Stomach (tissue), 9 donors: ENCODE measurements around the gene MUS81. TPM values are rescaled to one million over a fixed set of nuclear protein-coding genes. Genes with fewer than 3 reads are reported as not detected.
A peak's percentile ranks its signal among the peaks of the same experiment; 100 is the strongest.

Experiments
- DNase-seq, 2 donors: peaks; one replicate each; pipeline versions ENCODE4 v3.0.0 to v3.0.0-alpha.2; 2013 to 2019
- H3K27ac ChIP-seq, 5 donors: fragments of 200-600 bp in 4 of 5; sonication (generic) in 4 of 5; one replicate each; pipeline ENCODE4 v1.5.1; 2013 to 2019; ENCODE audit warnings: mild to moderate bottlenecking in 1 of 5, moderate library complexity in 1 of 5
- H3K27me3 ChIP-seq, 3 donors: fragments of 200-600 bp; sonication (generic); one replicate each; pipeline ENCODE4 v1.5.1; 2017 to 2019; ENCODE audit warnings: mixed run types in 1 of 3
- H3K36me3 ChIP-seq, 4 donors: fragments of 200-600 bp; sonication (generic); 1 replicate in 3 of 4; 2 replicates in 1 of 4; pipeline ENCODE4 v1.5.1; 2016 to 2019
- H3K4me1 ChIP-seq, 4 donors: fragments of 200-600 bp; sonication (generic); one replicate each; pipeline ENCODE4 v1.5.1; 2016 to 2019
- H3K4me3 ChIP-seq, 4 donors: fragments of 200-600 bp; sonication (generic) in 3 of 4; one replicate each; pipeline ENCODE4 v1.5.1; 2016 to 2019; ENCODE audit warnings: mild to moderate bottlenecking in 1 of 4
- H3K9me3 ChIP-seq, 4 donors: fragments of 200-600 bp; sonication (generic); one replicate each; pipeline ENCODE4 v1.5.1; 2016 to 2019
- EP300 ChIP-seq: sonication (generic); formaldehyde crosslinking; IDR thresholded peaks from one replicate; pipeline ENCODE4 v1.6.1; 2017; ENCODE audit warnings: antibody characterized with exemption
- POLR2A ChIP-seq, 4 donors: fragments of 450-650 bp; IDR thresholded peaks; one replicate each; pipeline ENCODE4 v1.6.1; 2016; ENCODE audit warnings: antibody characterized with exemption in 4 of 4, control low read depth in 2 of 4, mild to moderate bottlenecking in 1 of 4, moderate library complexity in 1 of 4
- POLR2AphosphoS5 ChIP-seq, 3 donors: sonication (generic); formaldehyde crosslinking; IDR thresholded peaks; one replicate each; pipeline ENCODE4 v1.6.1; 2016; ENCODE audit warnings: antibody characterized with exemption in 3 of 3
- WGBS, 5 donors: extraction: QIAGEN DNeasy Blood & Tissue Kit in 3 of 5; methylation state at CpG; one replicate each; pipeline versions ENCODE4 v1.1.5 to v1.1.7; 2013 to 2018; 5-methylcytosine and 5-hydroxymethylcytosine counted together
- intact Hi-C: fragments of 100-400 bp; cut with DNase I; formaldehyde crosslinking; loops from one replicate; pipeline ENCODE4 v1.15.1; 2023; ENCODE audit warnings: low total_unique reads
- polyA plus RNA-seq, 3 donors: library from polyadenylated mRNA; stranded (reverse); fragments of 200-250 nt; gene quantifications; one replicate each; pipeline ENCODE4 v1.2.3, GENCODE V29; 2013
- total RNA-seq, 5 donors: library from RNA; depleted of rRNA; stranded (reverse); fragments of >200 nt; gene quantifications; one replicate each; pipeline versions ENCODE4 v1.1.0 to v1.2.3, GENCODE V29; 2014 to 2016
- TF ChIP-seq, protein P1 (sequence below), 7 experiments: fragments of 450-650 bp in 4 of 7; fragments of 200-600 bp in 3 of 7; sonication (generic) in 3 of 7; IDR thresholded peaks; one replicate each; pipeline ENCODE4 v1.5.1; 2016 to 2019; ENCODE audit warnings: antibody characterized with exemption in 7 of 7, control low read depth in 2 of 7, mild to moderate bottlenecking in 1 of 7
- donor health status: healthy with polysubstance abuse.
- donor health status: Bipolar disorder and iron deficiency.
- donor health status: healthy.

Gene MUS81
- total and polyA plus RNA-seq, 8 donors = 26.4 to 162 (median 48.8) TPM

DNA sequence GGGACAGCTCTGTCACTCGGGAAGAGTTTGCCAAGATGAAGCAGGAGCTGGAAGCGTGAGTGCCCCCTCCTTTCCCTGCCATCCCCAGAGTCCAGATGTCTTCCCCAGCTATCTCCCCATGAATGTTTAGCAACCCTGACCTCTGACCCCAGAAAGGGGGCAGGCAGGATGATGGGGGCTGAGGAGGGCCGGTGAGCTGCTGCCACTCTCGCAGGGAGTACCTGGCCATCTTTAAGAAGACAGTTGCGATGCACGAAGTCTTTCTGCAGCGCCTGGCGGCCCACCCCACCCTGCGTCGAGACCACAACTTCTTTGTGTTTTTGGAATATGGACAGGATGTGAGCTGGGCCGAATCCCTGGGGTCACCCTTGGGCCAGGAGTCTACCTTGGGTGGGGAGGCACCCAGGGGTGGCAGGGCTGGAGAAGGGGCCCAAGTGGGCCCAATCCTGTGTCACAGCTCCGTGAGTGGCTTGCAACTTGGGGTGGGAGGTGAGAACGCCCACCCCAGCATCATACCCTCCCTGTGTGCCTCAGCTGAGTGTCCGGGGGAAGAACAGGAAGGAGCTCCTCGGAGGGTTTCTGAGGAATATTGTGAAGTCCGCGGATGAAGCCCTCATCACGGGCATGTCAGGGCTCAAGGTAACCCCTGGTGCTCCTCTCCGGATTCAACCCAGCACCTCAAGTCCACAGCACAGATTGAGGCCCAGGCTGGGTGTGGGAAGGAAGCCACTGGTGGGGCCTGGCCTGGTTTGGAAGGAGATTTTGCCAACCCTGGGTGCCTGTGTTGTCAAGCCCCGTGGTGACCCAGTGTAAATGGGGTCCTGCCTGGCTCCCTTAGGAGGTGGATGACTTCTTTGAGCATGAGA is 9.8 kb upstream of the MUS81 start:
- peaks cover 35 to 53% (median 50%) of the 10 kb centered on the region in 4 donors for H3K36me3 ChIP-seq
- H3K4me1 ChIP-seq = peaks cover 9 to 39% (median 35%) of the 10 kb centered on the region in 4 donors
- no peak for DNase-seq
- TF ChIP-seq, protein P1, sequence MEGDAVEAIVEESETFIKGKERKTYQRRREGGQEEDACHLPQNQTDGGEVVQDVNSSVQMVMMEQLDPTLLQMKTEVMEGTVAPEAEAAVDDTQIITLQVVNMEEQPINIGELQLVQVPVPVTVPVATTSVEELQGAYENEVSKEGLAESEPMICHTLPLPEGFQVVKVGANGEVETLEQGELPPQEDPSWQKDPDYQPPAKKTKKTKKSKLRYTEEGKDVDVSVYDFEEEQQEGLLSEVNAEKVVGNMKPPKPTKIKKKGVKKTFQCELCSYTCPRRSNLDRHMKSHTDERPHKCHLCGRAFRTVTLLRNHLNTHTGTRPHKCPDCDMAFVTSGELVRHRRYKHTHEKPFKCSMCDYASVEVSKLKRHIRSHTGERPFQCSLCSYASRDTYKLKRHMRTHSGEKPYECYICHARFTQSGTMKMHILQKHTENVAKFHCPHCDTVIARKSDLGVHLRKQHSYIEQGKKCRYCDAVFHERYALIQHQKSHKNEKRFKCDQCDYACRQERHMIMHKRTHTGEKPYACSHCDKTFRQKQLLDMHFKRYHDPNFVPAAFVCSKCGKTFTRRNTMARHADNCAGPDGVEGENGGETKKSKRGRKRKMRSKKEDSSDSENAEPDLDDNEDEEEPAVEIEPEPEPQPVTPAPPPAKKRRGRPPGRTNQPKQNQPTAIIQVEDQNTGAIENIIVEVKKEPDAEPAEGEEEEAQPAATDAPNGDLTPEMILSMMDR (IDR thresholded peaks at IDR 0.05) = no peak
- TF ChIP-seq EP300 (no peak), POLR2AphosphoS5 (IDR thresholded peaks at IDR 0.05) (no peak), POLR2A (IDR thresholded peaks at IDR 0.05) (no peak)
- H3K9me3 ChIP-seq = peaks cover 0 to 7% (median 0%) of the 10 kb centered on the region in 4 donors
- no peaks in the 10 kb centered on the region for H3K27me3 ChIP-seq
- WGBS, 5 donors = 74 to 80% (median 78%) methylated on average over 19 to 20 of the region's 20 CpGs
- H3K27ac ChIP-seq = no peak overlapping the region
- intact Hi-C loops = no loop called here
- H3K4me3 ChIP-seq = no peak overlapping the region

DNA sequence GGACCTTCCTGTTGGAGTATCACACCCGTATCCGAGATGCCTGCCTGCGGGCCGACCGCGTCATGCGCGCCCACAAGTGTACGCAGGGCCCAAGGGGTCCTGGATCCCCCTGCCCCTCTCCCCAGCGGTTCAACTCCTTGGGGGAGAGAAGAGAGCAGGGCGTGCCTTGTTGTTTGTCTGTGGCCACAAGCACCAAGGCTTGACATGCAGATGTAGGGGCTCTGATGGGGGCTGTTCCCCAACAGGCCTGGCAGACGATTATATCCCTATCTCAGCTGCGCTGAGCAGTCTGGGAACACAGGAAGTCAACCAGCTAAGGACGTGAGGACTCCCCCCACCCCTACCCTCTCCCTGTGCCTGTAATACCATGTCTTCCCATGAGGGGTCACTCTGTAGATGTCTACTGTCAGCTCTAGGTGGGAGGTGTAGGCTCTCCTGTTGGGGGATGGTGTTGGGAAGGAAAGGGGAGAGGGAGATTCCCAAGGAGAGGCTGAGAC is 9.1 kb upstream of the MUS81 start:
- Histone ChIP-seq H3K27me3 (no peaks in the 10 kb centered on the region), H3K4me3 (no peak overlapping the region), H3K36me3 (peaks cover 42 to 59% (median 57%) of the 10 kb centered on the region in 4 donors), H3K27ac (no peak overlapping the region), H3K9me3 (peaks cover 0 to 7% (median 0%) of the 10 kb centered on the region in 4 donors), H3K4me1 (peaks cover 16 to 45% (median 42%) of the 10 kb centered on the region in 4 donors)
- TF ChIP-seq, protein P1 (IDR thresholded peaks at IDR 0.05) = peak in 2 of 7 experiments; percentile 13 to 38
- TF ChIP-seq EP300 = no peak
- peak in 1 of 2 donors; percentile 19 for DNase-seq
- 64 to 90% (median 88%) methylated on average over 3 to 14 of the region's 14 CpGs for WGBS, 5 donors
- intact Hi-C loops = no loop called here

DNA sequence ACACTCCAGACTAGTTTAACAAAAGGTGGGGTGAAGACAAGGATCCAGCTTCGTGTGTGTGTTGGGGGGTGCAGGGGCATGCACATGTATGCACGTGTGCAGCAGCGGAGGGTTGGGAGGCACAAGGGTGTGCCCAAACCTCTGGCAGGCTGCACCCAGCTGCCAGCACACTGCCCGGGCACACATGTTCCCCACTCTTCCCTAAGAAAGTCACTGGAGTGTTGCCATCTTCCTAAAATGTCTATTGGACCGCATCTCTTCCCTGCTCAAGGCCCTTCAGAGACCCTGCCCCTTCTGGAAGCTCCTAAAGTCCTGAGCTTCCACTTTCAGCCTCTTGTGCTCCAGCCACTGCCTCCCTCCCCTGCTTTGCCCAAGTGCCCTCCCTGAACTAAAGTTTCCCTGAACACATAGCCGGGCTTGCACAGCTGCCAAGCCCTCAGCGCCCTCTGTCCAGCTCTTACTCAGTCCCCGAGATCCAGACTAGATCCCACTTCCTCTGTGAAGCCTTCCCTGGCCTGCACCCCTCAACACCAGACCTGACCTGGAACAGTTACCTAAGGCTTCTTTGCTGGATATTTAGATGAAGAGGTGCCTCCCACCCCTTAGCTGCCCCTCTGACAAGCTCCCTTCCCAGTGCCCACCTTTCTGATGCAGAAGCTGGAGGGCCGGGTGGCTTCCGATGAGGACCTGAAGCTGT is 8.3 kb upstream of the MUS81 start:
- H3K9me3 ChIP-seq = peaks cover 0 to 7% (median 0%) of the 10 kb centered on the region in 4 donors
- peaks cover 21 to 53% (median 49%) of the 10 kb centered on the region in 4 donors for H3K4me1 ChIP-seq
- no peak overlapping the region for H3K4me3 ChIP-seq
- H3K27ac ChIP-seq = peak overlapping the region in 1 of 5 donors; percentile 10
- TF ChIP-seq, protein P1 (IDR thresholded peaks at IDR 0.05) = no peak
- TF ChIP-seq POLR2AphosphoS5 (IDR thresholded peaks at IDR 0.05) (no peak), EP300 (no peak), POLR2A (IDR thresholded peaks at IDR 0.05) (no peak)
- peaks cover 42 to 64% (median 59%) of the 10 kb centered on the region in 4 donors for H3K36me3 ChIP-seq
- 86 to 92% (median 91%) methylated on average over 8 to 10 of the region's 10 CpGs for WGBS, 5 donors
- no peaks in the 10 kb centered on the region for H3K27me3 ChIP-seq
- no peak for DNase-seq
- intact Hi-C loops = no loop called here

DNA sequence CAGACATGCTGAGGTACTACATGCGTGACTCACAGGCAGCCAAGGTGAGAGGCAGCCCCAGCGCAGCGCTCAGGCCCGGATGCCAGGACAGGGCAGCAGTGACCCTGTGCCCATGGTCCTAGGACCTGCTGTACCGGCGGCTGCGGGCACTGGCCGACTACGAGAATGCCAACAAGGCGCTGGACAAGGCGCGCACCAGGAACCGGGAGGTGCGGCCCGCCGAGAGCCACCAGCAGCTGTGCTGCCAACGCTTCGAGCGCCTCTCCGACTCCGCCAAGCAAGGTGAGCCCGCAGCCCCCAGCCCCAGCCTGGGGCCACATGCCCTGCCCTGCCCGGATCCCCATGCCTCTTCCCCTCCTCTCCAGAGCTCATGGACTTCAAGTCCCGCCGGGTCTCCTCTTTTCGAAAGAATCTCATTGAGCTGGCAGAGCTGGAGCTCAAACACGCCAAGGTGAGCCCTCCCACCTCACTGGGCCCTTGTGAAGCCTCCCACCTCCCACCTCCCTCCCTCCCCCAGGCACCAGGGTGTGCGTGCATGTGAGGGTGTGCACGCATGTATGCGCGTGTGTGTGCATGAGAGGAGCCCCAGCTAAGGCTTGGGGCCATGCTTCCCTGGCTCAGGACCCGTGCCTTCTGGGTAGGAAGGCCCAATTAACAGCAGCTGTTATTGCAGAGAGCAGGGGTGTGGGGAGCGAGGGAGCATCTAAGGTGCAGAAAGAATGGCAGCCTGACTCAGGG is 7.6 kb upstream of the MUS81 start:
- WGBS, 5 donors = 86 to 97% (median 94%) methylated on average over 15 to 33 of the region's 33 CpGs
- Histone ChIP-seq H3K27ac (peak overlapping the region in 2 of 5 donors; percentile 10 to 40), H3K36me3 (peaks cover 42 to 64% (median 59%) of the 10 kb centered on the region in 4 donors), H3K4me1 (peaks cover 21 to 53% (median 49%) of the 10 kb centered on the region in 4 donors), H3K27me3 (no peaks in the 10 kb centered on the region), H3K9me3 (peaks cover 0 to 7% (median 0%) of the 10 kb centered on the region in 4 donors), H3K4me3 (no peak overlapping the region)
- intact Hi-C loops = no loop called here
- TF ChIP-seq POLR2AphosphoS5 (IDR thresholded peaks at IDR 0.05) (no peak), EP300 (no peak), POLR2A (IDR thresholded peaks at IDR 0.05) (no peak)
- TF ChIP-seq, protein P1 (IDR thresholded peaks at IDR 0.05) = no peak
- DNase-seq = no peak
